ENCODE results near the gene PPP3R1. TPM values are rescaled to one million over a fixed set of nuclear protein-coding genes. Genes with fewer than 3 reads are reported as not detected.

PPP3R1 gene
- total RNA-seq, 2 donors from 2014 or later: 37.8 to 39.3 TPM

- ATAC-seq: no peak
- intact Hi-C loops (cut with DNase I): no loop called here
These were observed 79.2 kb downstream of the PPP3R1 start for GRCh38 chr2:68172990-68173700.

GRCh38 chr2:68172521-68172920, 79.8 kb downstream of the PPP3R1 start:
- ATAC-seq (no peak), DNase-seq (no peak)
- intact Hi-C loops (cut with DNase I): no loop called here

More at GRCh38 chr2:68172990-68173700, 79.2 kb downstream of the PPP3R1 start:
- no peak for DNase-seq

GRCh38 chr2:68171684-68172083, 80.6 kb downstream of the PPP3R1 start:
- intact Hi-C loops (cut with DNase I): no loop called here
- ATAC-seq (no peak), DNase-seq (no peak)

DNA sequence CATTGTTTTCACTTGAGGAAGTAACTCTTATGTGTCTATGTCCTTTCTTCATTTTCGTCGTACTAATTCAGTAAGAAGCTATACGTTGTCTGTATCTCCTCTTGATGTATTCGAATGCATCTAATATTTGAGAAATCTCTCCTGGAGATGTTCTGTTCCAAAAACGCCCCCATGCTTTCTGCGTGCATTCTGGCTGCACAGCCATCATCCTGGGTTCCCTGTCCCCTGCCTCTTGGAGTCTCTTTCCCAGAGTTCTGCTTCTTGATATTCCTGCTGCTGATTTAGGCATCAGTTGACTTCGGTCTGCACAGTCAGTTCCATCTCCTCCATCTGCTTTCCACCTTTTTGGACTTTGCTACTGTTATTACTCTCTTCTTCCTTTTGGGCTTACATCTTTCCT, 81.2 kb downstream of the PPP3R1 start:
- intact Hi-C loops (cut with DNase I): no loop called here
- no peak for DNase-seq
- no peak for ATAC-seq

- intact Hi-C loops (cut with DNase I): no loop called here
- DNase-seq: no peak
- ATAC-seq: no peak
These were observed 83.0 kb downstream of the PPP3R1 start for GRCh38 chr2:68169308-68169707.

DNA sequence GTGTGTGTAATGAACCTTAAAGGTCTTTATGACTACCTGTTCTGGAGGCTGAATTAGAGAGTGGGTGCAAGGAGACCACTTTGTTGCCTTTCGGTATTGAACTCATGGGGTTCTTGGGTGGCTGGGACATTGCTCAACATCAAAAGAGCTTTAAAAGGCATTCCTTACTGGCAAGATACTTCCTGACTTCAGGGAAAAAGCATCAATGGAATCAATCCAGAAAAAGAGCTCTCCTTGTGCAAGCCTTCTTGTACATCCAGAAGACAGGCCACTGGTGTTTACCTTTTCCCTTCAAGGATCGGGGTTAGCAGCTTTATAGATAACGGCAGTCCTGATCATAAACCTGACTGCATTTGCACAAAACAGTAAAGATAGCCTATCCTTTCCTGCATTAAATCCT, 85.1 kb downstream of the PPP3R1 start:
- intact Hi-C loops (cut with DNase I): no loop called here
- DNase-seq: no peak
- ATAC-seq: no peak

DNA sequence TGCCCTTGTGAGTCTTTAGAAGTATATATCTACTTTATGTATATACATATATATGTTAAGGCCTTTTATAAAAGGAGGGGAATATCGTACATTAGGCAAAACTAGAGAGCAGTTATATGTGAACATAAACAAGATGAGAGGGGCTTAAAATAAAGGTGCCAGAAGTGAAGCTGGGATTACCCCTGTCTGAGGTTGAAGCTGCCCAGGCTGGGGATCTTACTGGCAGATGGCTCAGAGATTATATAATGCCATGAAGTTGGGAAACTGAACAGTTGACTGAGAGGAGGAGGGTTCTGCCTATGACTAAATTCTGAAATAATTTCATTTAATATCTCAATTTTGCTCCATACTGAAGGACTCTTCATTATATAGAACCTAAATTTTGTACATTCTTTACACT, 88.7 kb downstream of the PPP3R1 start:
- intact Hi-C loops (cut with DNase I): no loop called here
- ATAC-seq (no peak), DNase-seq (no peak)

DNA sequence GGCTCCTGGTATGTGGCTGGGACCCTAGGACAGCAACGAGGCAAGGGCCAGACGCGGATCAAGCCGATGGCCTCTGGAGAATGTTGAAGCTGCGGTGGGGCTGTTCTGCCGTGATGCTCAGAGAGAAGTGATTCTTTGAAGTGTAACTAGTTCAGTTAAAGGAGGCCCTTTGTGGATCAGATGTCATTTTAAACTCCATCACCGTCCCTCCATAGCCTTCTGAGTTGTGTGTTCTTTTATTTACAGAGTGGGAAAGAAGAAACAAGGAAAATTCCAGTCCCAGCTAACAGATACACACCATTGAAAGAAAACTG, 94.2 kb downstream of the PPP3R1 start:
- intact Hi-C loops (cut with DNase I): no loop called here
- ATAC-seq (no peak), DNase-seq (no peak)

GRCh38 chr2:68157402-68158133, 94.8 kb downstream of the PPP3R1 start, which contains the start of gene PNO1:
TSS of gene PNO1 (plus strand) at chr2:68157888. CDS start at chr2:68157935, 47 bp downstream.
- peak; percentile 98 to 99 for ATAC-seq
- peak; percentile 95 for DNase-seq
- intact Hi-C loops (cut with DNase I): no loop called here

GRCh38 chr2:68157002-68157401, 95.3 kb downstream of the PPP3R1 start:
- DNase-seq (no peak), ATAC-seq (peak; percentile 31 to 63)
- intact Hi-C loops (cut with DNase I): no loop called here

- intact Hi-C loops (cut with DNase I): no loop called here
- ATAC-seq (no peak), DNase-seq (no peak)
These were observed 95.9 kb downstream of the PPP3R1 start for GRCh38 chr2:68156419-68156818.

GRCh38 chr2:68155618-68156017, 96.7 kb downstream of the PPP3R1 start:
- intact Hi-C loops (cut with DNase I): no loop called here

DNA sequence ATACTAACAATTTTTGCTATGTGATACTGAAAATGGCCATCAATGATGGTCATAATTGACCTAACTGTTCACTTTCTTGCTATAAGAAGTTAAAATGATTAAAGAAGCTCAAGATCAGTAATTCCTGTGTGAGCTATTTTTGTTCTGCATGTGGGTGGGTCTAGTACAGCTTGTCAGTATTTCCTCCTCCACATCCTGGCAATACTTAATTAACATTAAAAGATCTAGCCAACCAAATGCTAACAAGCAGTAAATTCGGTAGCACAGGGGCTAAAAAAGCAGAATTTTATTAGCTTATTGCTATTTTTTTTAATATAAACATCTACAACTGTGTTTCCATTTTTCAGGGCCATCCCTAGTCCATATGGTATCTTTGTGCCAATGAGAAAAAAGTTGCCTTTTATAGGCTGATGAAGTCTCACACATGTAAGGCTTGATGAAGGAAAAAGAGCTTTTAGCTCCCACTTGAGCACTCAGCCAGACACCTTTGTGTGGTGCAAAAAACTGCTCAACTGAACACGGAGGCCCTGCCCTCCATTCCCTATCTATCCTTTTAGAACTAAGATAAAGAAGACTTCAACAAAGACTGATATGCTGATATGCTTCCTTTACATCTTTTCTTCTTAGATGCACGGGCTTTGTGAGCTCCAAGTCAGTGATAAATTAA, 99.5 kb downstream of the PPP3R1 start:
- no peak for ATAC-seq

More at GRCh38 chr2:68155618-68156017, 96.7 kb downstream of the PPP3R1 start:
- DNase-seq (no peak), ATAC-seq (no peak)

GRCh38 chr2:68151037-68151436, 101.3 kb downstream of the PPP3R1 start:
- no peak for ATAC-seq
- DNase-seq: no peak
- intact Hi-C loops (cut with DNase I): no loop called here

More for the DNA sequence above, 99.5 kb downstream of the PPP3R1 start:
- no peak for DNase-seq
- intact Hi-C loops (cut with DNase I): no loop called here

DNA sequence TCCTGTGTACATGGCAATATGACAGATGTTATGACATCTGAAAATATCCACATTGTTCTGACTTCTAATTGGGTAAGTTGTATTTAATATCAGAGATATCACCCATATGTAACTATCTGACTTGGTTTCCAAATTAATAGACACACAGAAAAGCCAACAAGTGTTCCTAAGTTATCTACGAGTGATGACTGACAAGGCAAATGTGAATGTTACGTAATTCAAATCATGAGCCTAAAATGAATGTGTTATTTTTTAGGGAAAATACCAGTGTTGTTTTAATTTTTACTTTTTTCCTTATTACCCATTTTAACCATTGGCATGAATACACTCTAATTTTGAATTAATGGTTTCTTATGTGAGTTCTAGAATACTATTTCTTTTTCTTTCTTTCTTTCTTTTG, 110.5 kb downstream of the PPP3R1 start:
- intact Hi-C loops (cut with DNase I): no loop called here
- ATAC-seq (no peak), DNase-seq (no peak)

GRCh38 chr2:68135448-68136320, 116.6 kb downstream of the PPP3R1 start:
- intact Hi-C loops (cut with DNase I): no loop called here
- ATAC-seq (no peak), DNase-seq (no peak)

- intact Hi-C loops (cut with DNase I): no loop called here
- DNase-seq (no peak), ATAC-seq (no peak)
These were observed 117.8 kb downstream of the PPP3R1 start for GRCh38 chr2:68134554-68134953.

DNA sequence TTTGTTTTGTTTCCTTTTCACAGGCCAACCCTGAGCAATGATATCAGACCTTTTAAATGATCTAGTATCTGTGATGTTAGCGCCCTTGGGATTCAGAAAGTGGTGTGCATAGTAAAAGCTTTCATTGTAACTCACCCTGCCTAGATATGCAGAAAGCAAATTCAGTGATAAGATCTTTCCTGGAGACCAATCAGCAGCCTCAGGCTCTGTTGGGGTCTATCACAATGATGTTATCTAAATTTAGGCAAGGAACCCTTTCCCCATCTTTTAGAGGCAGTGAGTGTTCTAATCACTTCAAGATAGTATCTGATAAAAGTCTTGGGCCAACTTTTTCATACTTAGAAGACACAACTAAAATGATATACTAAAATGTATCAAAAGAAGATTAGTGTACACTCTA, 118.2 kb downstream of the PPP3R1 start:
- DNase-seq (no peak), ATAC-seq (no peak)
- intact Hi-C loops (cut with DNase I): no loop called here
